SU-DHL-6 (cell line): ENCODE data around the gene SV2A.

Experiments
- CTCF ChIP-seq: fragments of 200-600 bp; sonication (generic); IDR thresholded peaks from one replicate; pipeline ENCODE4 v1.5.1; 2017; ENCODE audit warnings: antibody characterized with exemption, mild to moderate bottlenecking, low read length, moderate library complexity; ENCODE audit not compliant: insufficient read depth, poor library complexity, severe bottlenecking
- EZH2phosphoT487 ChIP-seq: fragments of 200-600 bp; sonication (generic), shearing (Covaris generic); conservative IDR thresholded peaks from 2 replicates; pipeline ENCODE4 v1.6.1; 2018; ENCODE audit warnings: mild to moderate bottlenecking, antibody characterized with exemption, low read length, moderate library complexity, mixed read lengths

DNA sequence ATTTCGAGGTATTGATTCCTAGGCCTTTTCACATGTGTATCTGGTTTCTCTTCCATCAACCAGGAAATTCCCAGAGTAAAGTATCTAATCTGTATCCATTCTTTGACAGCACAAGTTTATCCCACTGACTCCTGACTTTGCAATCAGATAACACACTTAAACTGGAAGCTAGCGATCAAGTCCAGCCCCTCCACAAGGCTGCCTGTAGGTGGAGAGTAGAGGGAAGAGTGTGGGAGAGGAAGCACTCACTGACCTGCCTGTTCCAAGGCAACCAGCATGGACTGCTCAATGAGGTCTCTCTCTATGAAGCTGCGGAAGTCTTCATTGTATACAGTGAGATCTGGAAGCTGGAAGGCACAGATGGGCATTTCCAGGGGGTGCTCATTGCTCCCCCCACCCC is 49.4 kb upstream of the SV2A start:
- TF ChIP-seq CTCF (no peak), EZH2phosphoT487 (no peak)
